ENCODE data around the gene HDAC9.

Gene HDAC9

GRCh38 chr7:18740579-18740988 lies 245.0 kb downstream of the HDAC9 start:
- no peak for DNase-seq

- no peak for DNase-seq
Measured at GRCh38 chr7:18753972-18754610, 258.5 kb downstream of the HDAC9 start.

GRCh38 chr7:18754766-18755165 lies 259.2 kb downstream of the HDAC9 start:
- DNase-seq = no peak

GRCh38 chr7:18755793-18756192 lies 260.2 kb downstream of the HDAC9 start:
- DNase-seq = no peak

GRCh38 chr7:18756378-18757050 lies 261.0 kb downstream of the HDAC9 start:
- DNase-seq = no peak

- DNase-seq = no peak
Measured at GRCh38 chr7:18760046-18760445, 264.5 kb downstream of the HDAC9 start.

- DNase-seq = no peak
Measured at GRCh38 chr7:18760631-18761445, 265.3 kb downstream of the HDAC9 start.

GRCh38 chr7:18762189-18762588 lies 266.6 kb downstream of the HDAC9 start:
- DNase-seq = no peak

- DNase-seq = no peak
Measured at GRCh38 chr7:18768256-18768655, 272.7 kb downstream of the HDAC9 start.

GRCh38 chr7:18770154-18770811 lies 274.7 kb downstream of the HDAC9 start:
- no peak for DNase-seq

- no peak for DNase-seq
Measured at GRCh38 chr7:18770822-18771221, 275.3 kb downstream of the HDAC9 start.

GRCh38 chr7:18771834-18772566 lies 276.5 kb downstream of the HDAC9 start:
- no peak for DNase-seq

GRCh38 chr7:18772567-18772965 lies 277.0 kb downstream of the HDAC9 start:
- DNase-seq = no peak

GRCh38 chr7:18777314-18777713 lies 281.8 kb downstream of the HDAC9 start:
- no peak for DNase-seq

GRCh38 chr7:18778594-18778993 lies 283.0 kb downstream of the HDAC9 start:
- DNase-seq = no peak

GRCh38 chr7:18780266-18780665 lies 284.7 kb downstream of the HDAC9 start:
- DNase-seq = no peak

GRCh38 chr7:18780938-18781337 lies 285.4 kb downstream of the HDAC9 start:
- no peak for DNase-seq

GRCh38 chr7:18786196-18786727 lies 290.7 kb downstream of the HDAC9 start:
- DNase-seq = no peak

- no peak for DNase-seq
Measured at GRCh38 chr7:18786796-18787195, 291.2 kb downstream of the HDAC9 start.

- no peak for DNase-seq
Measured at GRCh38 chr7:18788026-18788425, 292.5 kb downstream of the HDAC9 start.

- no peak for DNase-seq
Measured at GRCh38 chr7:18792871-18793595, 297.5 kb downstream of the HDAC9 start.

- no peak for DNase-seq
Measured at GRCh38 chr7:18796216-18796615, 300.7 kb downstream of the HDAC9 start.
